ENCODE data around the gene MYO16.

- TF ChIP-seq CTCF (conservative IDR thresholded peaks at IDR 0.05; ENCODE audit: low read depth, low read length) (no peak), EZH2 (IDR thresholded peaks at IDR 0.05; ENCODE audit: borderline replicate concordance, low read depth, low read length, poor library complexity, severe bottlenecking) (no peak)
These were observed 575.2 kb downstream of the MYO16 start for GRCh38 chr13:109204657-109205056.
